ENCODE results near the gene CSRNP3. TPM values are rescaled to one million over a fixed set of nuclear protein-coding genes. Genes with fewer than 3 reads are reported as not detected.

CSRNP3 gene
- total RNA-seq, 2 donors from 2014 or later, result 2.3 to 5.9 TPM

- no peak overlapping the region for H3K4me3 ChIP-seq
- ATAC-seq (no peak), DNase-seq (no peak)
- no peak overlapping the region for H3K27ac ChIP-seq
- H3K9me3 ChIP-seq, result no peaks in the 10 kb centered on the region
- H3K27me3 ChIP-seq, result no peaks in the 10 kb centered on the region
- intact Hi-C loops (cut with DNase I), result no loop called here
- H3K36me3 ChIP-seq (replicated peaks in 1 of 2; ENCODE audit: insufficient read depth in 1 of 2, low read depth in 2 of 2), result no peaks in the 10 kb centered on the region
- 21 to 71% methylated on average over 1 of the region's 1 CpG for WGBS, 2 donors
- H3K4me1 ChIP-seq, result no peaks in the 10 kb centered on the region
- TF ChIP-seq POLR2A (IDR thresholded peaks at IDR 0.05) (no peak), CTCF (IDR thresholded peaks at IDR 0.05) (no peak)
Observed at GRCh38 chr2:165450156-165450555, 19.3 kb upstream of the CSRNP3 start.

- intact Hi-C loops (cut with DNase I), result no loop called here
- TF ChIP-seq CTCF (IDR thresholded peaks at IDR 0.05), result no peak
- no peak for TF ChIP-seq POLR2A (IDR thresholded peaks at IDR 0.05)
- 77 to 84% methylated on average over 2 of the region's 2 CpGs for WGBS, 2 donors
Observed at GRCh38 chr2:165452327-165452726, 17.2 kb upstream of the CSRNP3 start.

GRCh38 chr2:165453561-165454094 lies 15.9 kb upstream of the CSRNP3 start:
- no peaks in the 10 kb centered on the region for H3K4me1 ChIP-seq
- H3K9me3 ChIP-seq, result no peaks in the 10 kb centered on the region
- no peak overlapping the region for H3K27ac ChIP-seq
- intact Hi-C loops (cut with DNase I), result no loop called here
- no peak overlapping the region for H3K4me3 ChIP-seq
- DNase-seq, result no peak
- no peaks in the 10 kb centered on the region for H3K27me3 ChIP-seq
- no peaks in the 10 kb centered on the region for H3K36me3 ChIP-seq (replicated peaks in 1 of 2; ENCODE audit: insufficient read depth in 1 of 2, low read depth in 2 of 2)
- TF ChIP-seq CTCF (IDR thresholded peaks at IDR 0.05) (no peak), POLR2A (IDR thresholded peaks at IDR 0.05) (no peak)
- WGBS, 2 donors, result 84% methylated on average over 5 of the region's 5 CpGs
- no peak for ATAC-seq

More at GRCh38 chr2:165452327-165452726, 17.2 kb upstream of the CSRNP3 start:
- DNase-seq (no peak), ATAC-seq (no peak)
- no peaks in the 10 kb centered on the region for H3K36me3 ChIP-seq (replicated peaks in 1 of 2; ENCODE audit: insufficient read depth in 1 of 2, low read depth in 2 of 2)
- no peaks in the 10 kb centered on the region for H3K4me1 ChIP-seq
- no peaks in the 10 kb centered on the region for H3K27me3 ChIP-seq
- H3K9me3 ChIP-seq, result no peaks in the 10 kb centered on the region
- H3K27ac ChIP-seq, result no peak overlapping the region
- H3K4me3 ChIP-seq, result no peak overlapping the region

GRCh38 chr2:165454905-165455304 lies 14.6 kb upstream of the CSRNP3 start:
- intact Hi-C loops (cut with DNase I), result no loop called here
- Histone ChIP-seq H3K27me3 (no peaks in the 10 kb centered on the region), H3K4me3 (no peak overlapping the region), H3K4me1 (no peaks in the 10 kb centered on the region), H3K36me3 (replicated peaks in 1 of 2; ENCODE audit: insufficient read depth in 1 of 2, low read depth in 2 of 2) (no peaks in the 10 kb centered on the region), H3K27ac (no peak overlapping the region), H3K9me3 (no peaks in the 10 kb centered on the region)
- TF ChIP-seq CTCF (IDR thresholded peaks at IDR 0.05) (no peak), POLR2A (IDR thresholded peaks at IDR 0.05) (no peak)
- WGBS, 2 donors, result 28 to 69% methylated on average over 1 of the region's 1 CpG
- ATAC-seq (no peak), DNase-seq (no peak)

GRCh38 chr2:165456027-165456426 lies 13.5 kb upstream of the CSRNP3 start:
- intact Hi-C loops (cut with DNase I), result no loop called here
- DNase-seq, result peak in 1 of 4 donors; percentile 13
- H3K4me1 ChIP-seq, result no peaks in the 10 kb centered on the region
- no peaks in the 10 kb centered on the region for H3K9me3 ChIP-seq
- no peak for ATAC-seq
- no peaks in the 10 kb centered on the region for H3K36me3 ChIP-seq (replicated peaks in 1 of 2; ENCODE audit: insufficient read depth in 1 of 2, low read depth in 2 of 2)
- no peak overlapping the region for H3K4me3 ChIP-seq
- TF ChIP-seq POLR2A (IDR thresholded peaks at IDR 0.05) (no peak), CTCF (IDR thresholded peaks at IDR 0.05) (no peak)
- no peak overlapping the region for H3K27ac ChIP-seq
- no peaks in the 10 kb centered on the region for H3K27me3 ChIP-seq
- WGBS, 2 donors, result 61 to 66% methylated on average over 1 of the region's 1 CpG
